Pons (tissue), 1 donor: ENCODE results near the gene HOXC13.

Source experiments
- DNase-seq: peaks from one replicate; pipeline ENCODE4 v3.0.0-alpha.2; 2016; ENCODE audit warnings: low spot score

HOXC13 gene

DNA sequence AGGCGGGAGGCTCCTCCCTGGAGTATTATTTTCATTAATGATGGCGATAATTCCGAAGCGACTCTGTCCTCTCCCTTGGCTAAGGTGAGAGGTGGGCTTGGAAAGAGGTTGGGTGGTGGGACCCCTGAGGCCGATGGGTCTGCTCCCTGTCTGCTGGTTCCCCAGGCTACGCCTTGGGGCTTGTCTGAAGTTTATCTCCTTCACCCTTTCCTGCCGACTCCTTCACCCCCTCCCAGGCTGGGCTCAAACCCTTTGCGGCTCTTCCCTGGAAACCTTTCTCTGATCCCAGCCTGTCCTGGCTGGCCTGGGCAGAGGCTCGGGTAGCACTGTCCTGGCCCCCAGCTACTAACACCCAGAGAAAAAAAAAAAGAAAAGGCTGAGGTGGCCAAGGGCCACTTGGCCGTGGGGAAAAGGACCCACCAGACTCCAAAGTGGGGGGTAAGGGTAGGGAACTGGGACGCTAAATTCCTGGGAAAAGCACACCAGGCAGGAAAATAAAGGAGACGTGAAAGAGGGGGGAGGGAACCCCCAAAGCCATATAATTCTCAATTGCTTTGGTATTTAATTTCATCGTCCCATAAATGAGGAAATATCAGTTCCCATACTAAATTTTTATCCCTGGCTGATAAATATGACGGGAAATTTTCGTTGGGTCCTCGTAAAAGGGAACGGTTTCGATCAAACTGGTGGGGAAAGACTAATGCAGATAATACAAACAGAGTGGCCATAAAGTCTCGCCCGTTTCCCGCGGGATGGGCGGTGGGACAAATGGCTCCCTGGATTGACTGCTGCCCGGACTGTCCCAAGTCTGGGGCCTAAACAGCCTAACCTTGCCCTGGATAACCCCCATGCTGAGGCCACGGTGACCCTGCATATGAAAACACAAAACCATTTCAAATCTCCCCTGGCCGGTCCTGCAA lies 44.3 kb downstream of the HOXC13 start:
- DNase-seq: no peak

- DNase-seq: peak; percentile 6
Measured at GRCh38 chr12:53983568-53983949, 44.9 kb downstream of the HOXC13 start.

DNA sequence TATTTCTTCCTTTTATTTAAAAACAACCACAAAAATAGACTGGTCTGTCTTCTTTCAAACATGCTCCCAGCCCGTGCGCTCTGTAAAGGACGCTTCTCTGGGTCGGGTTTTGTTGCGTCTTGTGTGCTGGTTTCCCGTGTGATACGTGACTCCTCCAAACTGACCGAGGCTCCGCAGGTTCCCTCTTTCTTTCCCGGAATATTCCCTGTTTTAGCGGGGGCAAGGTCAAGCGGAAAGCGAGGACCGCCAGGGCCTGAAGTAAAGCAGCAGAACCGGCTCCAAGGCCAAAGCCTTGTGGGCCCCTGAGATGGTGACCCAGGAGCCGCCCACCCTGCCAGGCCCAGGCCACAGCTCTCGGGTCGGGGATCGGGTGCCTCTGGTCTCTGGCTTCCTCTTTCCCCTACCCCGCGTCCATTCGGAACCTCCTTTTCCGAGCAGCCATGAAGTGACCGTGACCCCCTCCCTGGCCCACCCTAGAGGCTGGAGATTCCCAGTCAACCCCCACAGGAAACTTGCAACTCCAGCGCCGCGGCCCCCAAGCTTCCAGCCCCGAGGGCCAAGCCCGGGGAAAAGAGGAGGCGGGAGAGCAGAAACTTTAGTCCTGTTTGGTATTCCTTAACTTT lies 45.4 kb downstream of the HOXC13 start:
- DNase-seq: no peak

DNA sequence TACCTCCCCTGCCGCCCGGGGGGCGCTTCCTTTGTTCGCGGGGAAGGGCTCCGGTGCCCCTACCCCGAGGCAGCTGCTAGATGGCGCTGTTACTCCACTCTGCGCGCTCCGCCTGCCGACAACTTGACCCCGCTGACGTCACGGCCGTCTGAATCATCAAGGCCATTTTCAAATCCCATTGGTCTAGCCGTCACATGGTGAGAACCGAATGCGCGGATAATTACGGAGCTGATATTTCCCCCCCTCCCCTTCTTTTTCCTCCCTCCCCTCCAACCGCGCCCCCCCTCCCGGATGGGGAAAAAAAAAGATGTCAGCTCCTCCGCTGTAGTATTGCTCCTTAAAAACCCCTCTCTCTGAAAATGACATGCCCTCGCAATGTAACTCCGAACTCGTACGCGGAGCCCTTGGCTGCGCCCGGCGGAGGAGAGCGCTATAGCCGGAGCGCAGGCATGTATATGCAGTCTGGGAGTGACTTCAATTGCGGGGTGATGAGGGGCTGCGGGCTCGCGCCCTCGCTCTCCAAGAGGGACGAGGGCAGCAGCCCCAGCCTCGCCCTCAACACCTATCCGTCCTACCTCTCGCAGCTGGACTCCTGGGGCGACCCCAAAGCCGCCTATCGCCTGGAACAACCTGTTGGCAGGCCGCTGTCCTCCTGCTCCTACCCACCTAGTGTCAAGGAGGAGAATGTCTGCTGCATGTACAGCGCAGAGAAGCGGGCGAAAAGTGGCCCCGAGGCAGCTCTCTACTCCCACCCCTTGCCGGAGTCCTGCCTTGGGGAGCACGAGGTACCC lies 46.5 kb downstream of the HOXC13 start, which contains the start of gene HOXC10:
Gene HOXC10, plus strand, starts transcription at position 246 of the 791 bp plus-strand sequence. Its CDS starts 114 bp downstream, at position 360.
- DNase-seq: peak; percentile 46

GRCh38 chr12:53985692-53985993 lies 47.0 kb downstream of the HOXC13 start:
- no peak for DNase-seq

DNA sequence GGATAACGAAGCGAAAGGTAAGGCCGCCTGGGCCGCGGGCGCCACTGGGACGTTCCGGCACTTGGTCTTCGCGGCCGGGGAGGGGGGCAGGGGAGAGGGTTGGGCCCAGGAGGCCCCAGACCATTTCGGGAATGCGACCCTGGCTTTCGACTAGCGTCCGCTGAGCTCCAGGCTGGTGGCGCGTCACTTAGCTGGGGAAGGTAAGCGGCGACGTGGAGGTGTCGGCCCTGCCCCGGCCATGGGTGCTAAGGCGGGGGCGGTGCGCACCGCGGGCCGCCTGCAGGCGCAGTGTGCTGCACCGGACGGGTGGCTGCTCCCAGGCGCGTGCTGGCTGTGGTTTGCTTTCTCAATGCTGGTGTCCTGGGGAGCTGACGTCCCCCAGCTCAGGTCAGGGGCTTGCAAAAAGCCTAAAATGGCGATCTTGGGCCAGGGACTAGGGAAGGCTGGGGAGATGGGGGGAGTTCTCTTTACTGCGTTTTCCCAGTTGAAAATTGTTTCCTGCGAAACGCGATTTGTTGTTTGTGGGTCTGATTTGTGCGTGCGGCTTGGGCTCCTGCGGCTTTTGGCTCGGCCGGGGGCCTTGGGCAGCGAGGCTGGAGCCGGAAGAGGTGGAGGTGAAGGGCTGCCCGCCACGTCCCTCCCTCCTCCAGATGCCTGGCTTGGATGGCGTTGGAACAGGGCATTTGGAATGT lies 47.5 kb downstream of the HOXC13 start:
- no peak for DNase-seq

GRCh38 chr12:53986686-53987483 lies 48.3 kb downstream of the HOXC13 start:
- DNase-seq: no peak

- DNase-seq: no peak
Measured at GRCh38 chr12:53987787-53988230, 49.2 kb downstream of the HOXC13 start.

DNA sequence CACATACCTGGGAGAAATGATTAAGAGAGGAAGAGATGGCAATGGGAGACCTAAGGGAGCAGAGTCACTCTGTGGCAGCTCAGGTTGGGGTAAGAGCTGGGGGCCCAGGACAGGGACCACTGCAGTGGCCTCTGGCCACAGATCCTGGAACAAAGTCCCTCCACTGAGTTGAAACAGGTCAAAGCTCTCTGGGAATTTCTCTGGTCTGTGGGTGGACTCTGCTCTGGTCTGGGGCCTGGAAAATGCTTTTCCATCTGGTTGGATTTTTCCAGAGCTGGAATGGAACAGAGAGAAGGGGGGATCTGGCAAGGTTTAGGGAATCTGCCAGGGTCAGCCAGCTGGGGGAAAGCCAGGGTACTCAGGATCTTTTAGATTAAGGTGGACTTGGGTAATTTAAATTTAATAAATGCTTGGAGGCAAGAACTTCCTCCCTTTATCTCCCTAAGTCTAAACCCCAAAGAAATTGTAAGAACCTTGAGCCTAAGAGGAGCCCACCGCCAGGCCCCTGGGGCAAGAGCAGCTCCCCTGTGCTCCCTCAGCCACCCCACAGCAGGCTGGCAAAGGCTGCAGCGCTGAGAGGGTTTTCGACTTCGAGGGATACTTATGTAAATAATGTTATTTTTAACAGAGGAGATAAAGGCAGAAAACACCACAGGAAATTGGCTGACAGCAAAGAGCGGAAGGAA lies 50.1 kb downstream of the HOXC13 start:
- no peak for DNase-seq

DNA sequence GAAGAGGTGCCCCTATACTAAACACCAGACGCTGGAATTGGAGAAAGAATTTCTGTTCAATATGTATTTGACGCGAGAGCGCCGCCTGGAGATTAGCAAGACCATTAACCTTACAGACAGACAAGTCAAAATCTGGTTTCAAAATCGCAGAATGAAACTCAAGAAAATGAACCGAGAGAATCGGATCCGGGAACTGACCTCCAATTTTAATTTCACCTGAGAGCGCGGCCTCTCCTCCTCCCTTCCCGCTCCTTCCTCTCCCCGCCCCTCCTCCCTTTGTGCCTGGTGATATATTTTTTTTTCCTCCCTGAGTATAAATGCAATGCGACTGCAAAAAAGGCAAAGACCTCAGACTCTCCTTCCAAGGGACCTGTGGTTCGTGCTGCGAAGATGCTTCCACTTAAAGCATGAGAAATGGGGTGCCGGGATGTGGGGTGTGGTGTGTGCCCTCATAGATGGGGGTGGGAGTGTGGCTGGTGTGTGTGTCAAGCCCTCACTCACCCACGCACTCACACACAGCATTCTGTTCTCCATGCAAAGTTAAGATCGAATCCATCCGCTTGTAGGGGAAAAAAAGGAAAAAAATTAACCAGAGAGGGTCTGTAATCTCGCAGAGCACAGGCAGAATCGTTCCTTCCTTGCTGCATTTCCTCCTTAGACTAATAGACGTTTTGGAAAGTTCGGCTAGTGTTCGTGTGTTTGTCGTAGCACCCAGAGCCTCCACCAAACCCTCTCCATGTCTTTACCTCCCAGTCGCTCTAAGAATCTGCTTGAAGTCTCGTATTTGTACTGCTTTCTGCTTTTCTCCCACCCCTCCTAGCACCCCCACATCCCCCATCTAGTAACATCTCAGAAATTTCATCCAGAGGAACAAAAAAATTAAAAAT lies 50.8 kb downstream of the HOXC13 start:
- DNase-seq: peak; percentile 42

GRCh38 chr12:53990311-53991076 lies 51.9 kb downstream of the HOXC13 start:
- DNase-seq: no peak

DNA sequence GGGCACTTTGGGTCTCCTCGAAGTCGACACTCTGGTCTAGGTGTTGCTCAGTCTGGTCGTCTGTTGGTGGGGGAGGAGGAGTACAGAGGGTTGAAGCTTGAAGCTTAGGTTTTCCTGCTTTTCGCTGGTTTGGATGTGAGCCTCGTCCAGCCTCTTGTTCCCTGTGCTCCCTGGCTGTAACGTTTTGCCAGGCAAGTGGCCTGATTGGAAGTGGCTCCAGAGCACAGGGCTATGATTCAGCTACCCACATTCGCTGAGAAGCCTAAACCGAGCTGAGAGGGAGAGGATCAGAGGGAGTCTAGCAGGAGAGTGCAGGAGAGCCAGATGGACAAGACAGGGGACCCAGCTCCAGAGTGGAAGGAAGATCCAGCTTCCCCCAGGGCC lies 52.4 kb downstream of the HOXC13 start:
- DNase-seq: no peak

GRCh38 chr12:53992377-53992889 lies 53.8 kb downstream of the HOXC13 start:
- DNase-seq: no peak

GRCh38 chr12:53993162-53994008 lies 54.8 kb downstream of the HOXC13 start:
- DNase-seq: no peak

DNA sequence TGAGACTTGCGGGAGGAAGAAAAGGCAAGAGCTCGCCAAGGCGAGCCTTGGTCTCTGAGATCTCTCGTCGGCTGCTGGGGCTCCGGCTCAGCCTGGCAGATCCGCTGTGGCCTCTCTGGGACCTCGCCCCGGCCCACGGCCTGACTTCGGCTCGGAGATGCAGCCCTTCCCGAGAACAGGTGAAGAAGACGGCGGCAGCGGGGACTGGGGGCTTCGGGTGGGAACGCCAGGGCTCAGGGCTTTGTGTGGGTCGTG lies 55.3 kb downstream of the HOXC13 start:
- DNase-seq: no peak

GRCh38 chr12:53994264-53995001 lies 55.8 kb downstream of the HOXC13 start:
- no peak for DNase-seq

GRCh38 chr12:53995002-53995377 lies 56.4 kb downstream of the HOXC13 start:
- no peak for DNase-seq
